ENCODE results near the gene RAB11FIP5.

DNA sequence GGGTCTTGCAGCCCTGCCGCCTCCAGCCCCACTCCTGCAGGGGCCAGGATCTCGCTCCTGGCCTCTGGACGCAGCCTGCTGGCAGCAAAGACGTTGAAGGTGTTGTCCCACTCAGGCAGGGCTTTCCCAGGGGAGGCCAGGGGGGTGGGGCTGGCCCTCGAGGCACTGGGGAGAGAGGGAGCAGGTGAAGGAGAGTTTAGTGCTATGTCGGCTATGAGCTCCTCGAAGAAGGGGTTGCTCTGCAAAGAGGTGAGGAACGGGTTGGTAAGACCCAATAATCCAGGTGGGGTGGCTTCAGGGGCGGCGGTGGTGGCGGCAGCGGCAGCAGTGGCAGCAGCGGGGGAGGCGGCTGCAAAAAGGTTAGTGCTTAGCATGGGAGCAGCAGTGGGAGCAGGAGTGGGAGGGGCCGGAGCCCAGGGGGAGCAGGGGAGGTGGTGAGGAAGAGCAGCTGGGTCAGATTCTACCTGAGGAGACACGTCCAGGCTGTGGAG lies 31.5 kb downstream of the RAB11FIP5 start:
- TF ChIP-seq, protein P1, sequence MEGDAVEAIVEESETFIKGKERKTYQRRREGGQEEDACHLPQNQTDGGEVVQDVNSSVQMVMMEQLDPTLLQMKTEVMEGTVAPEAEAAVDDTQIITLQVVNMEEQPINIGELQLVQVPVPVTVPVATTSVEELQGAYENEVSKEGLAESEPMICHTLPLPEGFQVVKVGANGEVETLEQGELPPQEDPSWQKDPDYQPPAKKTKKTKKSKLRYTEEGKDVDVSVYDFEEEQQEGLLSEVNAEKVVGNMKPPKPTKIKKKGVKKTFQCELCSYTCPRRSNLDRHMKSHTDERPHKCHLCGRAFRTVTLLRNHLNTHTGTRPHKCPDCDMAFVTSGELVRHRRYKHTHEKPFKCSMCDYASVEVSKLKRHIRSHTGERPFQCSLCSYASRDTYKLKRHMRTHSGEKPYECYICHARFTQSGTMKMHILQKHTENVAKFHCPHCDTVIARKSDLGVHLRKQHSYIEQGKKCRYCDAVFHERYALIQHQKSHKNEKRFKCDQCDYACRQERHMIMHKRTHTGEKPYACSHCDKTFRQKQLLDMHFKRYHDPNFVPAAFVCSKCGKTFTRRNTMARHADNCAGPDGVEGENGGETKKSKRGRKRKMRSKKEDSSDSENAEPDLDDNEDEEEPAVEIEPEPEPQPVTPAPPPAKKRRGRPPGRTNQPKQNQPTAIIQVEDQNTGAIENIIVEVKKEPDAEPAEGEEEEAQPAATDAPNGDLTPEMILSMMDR (conservative IDR thresholded peaks at IDR 0.05; ENCODE audit: low read depth, low read length): no peak
- no peak for TF ChIP-seq RFX5 (IDR thresholded peaks at IDR 0.05; ENCODE audit: low read depth, low read length)
- TF ChIP-seq FOS (IDR thresholded peaks at IDR 0.05; ENCODE audit: low read depth, low read length): no peak
- TF ChIP-seq, protein P2, sequence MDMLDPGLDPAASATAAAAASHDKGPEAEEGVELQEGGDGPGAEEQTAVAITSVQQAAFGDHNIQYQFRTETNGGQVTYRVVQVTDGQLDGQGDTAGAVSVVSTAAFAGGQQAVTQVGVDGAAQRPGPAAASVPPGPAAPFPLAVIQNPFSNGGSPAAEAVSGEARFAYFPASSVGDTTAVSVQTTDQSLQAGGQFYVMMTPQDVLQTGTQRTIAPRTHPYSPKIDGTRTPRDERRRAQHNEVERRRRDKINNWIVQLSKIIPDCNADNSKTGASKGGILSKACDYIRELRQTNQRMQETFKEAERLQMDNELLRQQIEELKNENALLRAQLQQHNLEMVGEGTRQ (IDR thresholded peaks at IDR 0.05; ENCODE audit: low read depth, low read length): no peak
- TF ChIP-seq, protein P3, sequence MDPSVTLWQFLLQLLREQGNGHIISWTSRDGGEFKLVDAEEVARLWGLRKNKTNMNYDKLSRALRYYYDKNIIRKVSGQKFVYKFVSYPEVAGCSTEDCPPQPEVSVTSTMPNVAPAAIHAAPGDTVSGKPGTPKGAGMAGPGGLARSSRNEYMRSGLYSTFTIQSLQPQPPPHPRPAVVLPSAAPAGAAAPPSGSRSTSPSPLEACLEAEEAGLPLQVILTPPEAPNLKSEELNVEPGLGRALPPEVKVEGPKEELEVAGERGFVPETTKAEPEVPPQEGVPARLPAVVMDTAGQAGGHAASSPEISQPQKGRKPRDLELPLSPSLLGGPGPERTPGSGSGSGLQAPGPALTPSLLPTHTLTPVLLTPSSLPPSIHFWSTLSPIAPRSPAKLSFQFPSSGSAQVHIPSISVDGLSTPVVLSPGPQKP (IDR thresholded peaks at IDR 0.05; ENCODE audit: borderline replicate concordance, low read depth, low read length): no peak
- no peak for TF ChIP-seq CEBPB (IDR thresholded peaks at IDR 0.05; ENCODE audit: low read depth, low read length)
- TF ChIP-seq POLR2A (IDR thresholded peaks at IDR 0.05; ENCODE audit: low read depth, low read length): no peak
- no peak for TF ChIP-seq BHLHE40 (IDR thresholded peaks at IDR 0.05; ENCODE audit: low read depth, low read length)
- TF ChIP-seq MAZ (IDR thresholded peaks at IDR 0.05; ENCODE audit: borderline replicate concordance, low read depth, low read length): no peak
- no peak for TF ChIP-seq SMC3 (IDR thresholded peaks at IDR 0.05; ENCODE audit: low read depth, low read length)
